Measurements from ENCODE around the gene PRR14.

DNA sequence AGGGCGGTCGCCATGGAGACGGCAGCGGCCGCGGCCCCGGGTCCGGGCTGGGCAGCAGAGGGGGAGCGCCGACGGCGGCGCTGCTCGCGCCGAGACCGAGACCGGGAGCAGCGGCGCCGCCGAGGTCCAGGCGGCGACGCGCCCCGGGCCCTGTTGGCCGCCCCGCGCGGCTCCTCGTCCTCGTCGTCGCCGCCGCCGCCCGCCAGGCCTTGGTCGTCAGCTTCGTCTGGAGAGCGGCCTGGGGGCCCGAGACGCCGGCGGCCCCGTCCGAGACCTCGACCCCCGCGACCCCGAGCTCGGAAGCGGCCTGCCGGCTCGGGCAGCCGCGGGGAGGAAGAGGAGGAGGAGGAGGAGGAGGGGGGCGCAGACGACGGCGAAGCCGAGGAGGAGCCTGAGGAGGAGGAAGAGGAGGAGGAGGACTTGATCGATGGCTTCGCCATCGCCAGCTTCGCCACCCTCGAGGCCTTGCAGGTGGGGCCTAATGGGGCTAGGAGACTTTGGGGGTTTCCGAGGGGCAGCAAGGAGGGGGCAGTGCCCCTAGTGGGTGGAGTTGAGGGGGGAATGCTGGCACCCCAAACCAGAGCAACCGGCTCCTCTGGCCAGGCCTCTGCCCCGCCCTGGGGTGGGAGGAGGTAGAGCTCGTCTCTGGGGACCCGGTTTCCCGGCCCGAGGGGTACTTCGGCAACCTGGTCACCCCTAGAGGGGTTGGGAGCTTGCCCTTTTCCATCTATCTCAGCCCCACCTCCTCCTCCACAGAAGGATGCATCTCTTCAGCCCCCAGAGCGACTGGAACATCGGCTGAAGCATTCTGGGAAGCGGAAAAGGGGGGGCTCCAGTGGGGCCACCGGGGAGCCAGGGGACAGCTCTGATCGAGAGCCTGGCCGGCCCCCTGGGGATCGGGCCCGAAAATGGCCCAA, 9.0 kb downstream of the PRR14 start:
- TF ChIP-seq, protein P1, sequence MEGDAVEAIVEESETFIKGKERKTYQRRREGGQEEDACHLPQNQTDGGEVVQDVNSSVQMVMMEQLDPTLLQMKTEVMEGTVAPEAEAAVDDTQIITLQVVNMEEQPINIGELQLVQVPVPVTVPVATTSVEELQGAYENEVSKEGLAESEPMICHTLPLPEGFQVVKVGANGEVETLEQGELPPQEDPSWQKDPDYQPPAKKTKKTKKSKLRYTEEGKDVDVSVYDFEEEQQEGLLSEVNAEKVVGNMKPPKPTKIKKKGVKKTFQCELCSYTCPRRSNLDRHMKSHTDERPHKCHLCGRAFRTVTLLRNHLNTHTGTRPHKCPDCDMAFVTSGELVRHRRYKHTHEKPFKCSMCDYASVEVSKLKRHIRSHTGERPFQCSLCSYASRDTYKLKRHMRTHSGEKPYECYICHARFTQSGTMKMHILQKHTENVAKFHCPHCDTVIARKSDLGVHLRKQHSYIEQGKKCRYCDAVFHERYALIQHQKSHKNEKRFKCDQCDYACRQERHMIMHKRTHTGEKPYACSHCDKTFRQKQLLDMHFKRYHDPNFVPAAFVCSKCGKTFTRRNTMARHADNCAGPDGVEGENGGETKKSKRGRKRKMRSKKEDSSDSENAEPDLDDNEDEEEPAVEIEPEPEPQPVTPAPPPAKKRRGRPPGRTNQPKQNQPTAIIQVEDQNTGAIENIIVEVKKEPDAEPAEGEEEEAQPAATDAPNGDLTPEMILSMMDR (conservative IDR thresholded peaks at IDR 0.05; ENCODE audit: low read length): 0 out of 2 replicates have a peak, but pooled peaks have one; percentile 8
- TF ChIP-seq EZH2phosphoT487 (IDR thresholded peaks at IDR 0.05; ENCODE audit: borderline replicate concordance): no peak

Measured in Loucy (cell line).